Measurements from ENCODE around the gene TMEM129.
"Not testable (repeated sequence)": the region's sequence is repeated elsewhere in the genome, so short reads cannot be mapped to it uniquely, and the experiment has no call there.

Gene TMEM129

DNA sequence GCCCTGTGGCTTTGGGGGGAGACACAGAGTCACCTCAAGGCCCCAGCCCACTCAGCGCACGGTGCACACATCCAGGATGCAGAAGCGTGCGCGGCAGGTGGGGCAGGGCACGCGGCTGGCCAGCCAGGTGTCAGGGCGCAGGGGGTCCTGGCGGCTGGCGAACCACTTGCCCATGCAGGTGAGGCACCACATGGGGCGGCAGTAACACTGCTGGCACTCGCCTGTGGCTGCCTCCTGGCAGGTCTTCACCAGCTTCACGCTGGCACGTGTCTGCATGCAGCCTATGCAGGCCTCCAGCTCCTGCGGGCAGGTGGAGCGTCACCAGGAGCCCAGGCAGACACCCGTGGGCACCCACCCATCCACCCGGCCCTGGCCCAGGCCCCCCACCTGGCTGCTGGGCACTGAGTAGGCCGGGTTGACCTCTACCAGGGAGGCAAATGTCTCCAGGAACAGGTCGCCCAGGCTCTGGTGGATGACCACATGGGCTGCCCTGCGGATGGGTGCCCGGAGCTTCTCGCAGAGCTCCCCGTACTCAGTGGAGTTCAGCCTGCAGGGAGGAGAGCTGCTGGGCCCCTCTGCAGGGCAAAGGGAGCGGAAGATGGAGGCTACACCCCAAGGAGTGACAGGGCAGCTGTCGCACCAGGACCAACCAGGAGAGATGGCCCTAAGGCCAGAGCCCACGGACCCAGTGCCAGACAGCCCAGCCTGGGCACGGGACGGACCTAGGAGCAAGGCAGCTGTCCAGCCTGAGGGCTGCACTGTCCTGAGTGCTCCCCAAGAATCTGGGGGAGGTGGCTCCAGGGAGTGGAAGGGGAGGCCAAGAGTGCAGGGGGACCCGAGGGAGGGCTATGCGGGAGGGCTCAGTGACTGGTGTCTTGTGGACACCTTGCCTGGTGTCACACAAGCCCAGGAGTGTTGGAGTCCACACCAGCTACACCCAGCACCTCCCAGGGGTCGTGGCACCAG lies 3.7 kb downstream of the TMEM129 start:
- DNase-seq, result no peak

DNA sequence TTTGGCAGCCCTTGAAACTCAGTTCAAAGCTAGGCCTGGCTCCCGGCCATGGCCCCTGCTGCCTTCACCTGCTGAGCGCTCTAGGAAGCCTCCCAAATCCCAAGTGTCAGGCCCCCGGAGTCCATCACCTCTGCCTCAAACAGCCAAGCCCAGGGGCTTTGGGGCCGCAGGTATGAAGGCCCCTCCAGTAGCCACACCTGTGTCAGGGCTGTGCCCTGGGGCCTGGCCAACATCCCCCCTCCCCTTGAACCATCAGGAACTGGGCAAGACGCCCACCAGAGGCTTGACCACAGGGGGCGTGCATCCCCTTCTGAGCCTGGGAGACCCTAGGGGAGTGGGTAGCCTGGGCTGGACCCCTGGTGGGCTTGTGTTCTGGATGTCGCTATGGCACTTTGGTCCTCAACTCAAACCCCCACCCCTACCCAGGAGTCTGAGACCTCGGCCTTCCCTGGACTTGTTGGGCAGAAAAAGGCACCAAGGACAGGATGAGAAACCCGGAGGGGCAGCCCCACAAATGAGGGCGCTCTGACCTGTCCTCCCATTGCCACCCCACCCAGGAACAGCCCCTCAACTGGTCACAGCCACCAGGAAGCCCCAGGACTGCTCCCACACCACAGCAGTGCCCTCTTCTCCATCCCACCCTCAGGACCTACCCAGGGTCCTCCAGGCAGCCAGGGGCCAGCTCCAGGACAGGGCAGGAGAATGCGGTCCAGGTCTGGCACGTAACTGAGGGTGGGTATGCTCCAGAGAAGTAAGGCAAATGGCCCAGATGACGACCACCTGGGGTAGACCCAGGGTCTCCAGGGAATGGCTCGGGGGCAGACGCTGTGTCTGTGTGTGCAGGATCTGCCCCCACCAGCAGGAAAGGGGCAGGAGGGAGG lies 4.8 kb downstream of the TMEM129 start:
- DNase-seq, result no peak

DNA sequence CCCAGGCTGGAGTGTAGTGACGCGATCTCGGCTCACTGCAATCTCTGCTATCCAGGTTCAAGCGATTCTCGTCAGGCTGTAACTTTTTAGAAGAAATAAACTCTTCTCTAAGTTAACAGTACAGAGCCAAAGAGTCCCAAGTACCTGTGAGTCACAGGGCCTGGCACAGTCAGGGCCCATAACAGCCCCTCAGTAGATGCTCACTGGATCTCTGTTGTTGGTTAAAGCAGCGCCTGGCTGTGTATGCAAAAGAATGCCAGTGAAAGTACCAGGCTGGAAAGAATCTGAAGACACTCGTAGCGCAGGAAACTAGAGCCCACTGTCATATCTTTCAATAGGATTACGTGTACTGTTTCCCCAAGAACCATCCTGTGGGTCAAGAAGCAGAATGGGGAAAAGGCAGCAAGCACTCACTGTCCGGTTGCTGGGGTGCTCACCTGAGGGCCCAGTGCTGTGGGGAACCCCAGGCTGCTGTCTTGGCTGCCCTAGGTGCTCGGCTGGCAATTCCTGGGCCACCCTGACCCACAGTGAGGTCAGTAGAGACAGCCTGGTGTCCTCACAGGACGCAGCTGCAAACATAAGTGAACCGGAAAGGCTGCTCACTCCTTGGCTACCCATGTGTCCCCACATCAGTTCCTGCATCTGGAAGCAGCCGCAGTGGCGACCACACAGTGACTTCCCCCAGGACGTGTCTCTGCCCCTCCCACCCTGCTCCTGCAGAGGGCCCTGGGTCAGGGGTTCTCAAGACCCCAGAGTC lies 5.9 kb downstream of the TMEM129 start:
- no peak for DNase-seq

DNA sequence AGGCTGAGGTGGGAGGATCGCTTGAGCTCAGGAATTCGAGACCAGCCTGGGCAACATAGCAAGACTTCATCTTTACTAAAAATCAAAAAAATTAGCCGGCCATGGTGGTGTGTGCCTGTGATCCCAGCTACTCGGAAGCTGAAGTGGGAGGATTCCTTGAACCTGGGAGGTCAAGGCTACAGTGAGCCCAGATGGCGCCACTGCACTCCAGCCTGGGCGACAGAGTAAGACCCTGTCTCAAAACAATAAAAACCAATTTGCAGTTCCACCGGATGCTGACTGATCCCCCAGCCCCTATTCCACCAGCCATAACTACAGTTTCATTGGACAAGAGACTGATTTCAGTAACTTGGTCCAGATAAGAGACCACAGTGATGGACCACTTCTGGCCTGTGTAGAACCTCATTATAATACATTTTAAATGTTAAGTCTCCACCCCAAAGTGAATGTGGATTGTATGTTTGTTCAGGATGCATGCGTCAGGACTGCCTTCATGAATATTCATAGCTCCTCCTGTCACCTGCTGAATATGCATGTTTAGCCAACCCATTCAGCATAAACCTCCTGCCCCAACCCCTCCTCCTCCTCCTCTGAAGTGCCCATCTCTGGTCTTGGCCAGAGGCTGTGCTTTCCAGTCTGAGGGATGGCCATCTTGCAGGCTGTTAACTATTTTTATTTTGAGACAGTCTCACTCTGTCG lies 6.7 kb downstream of the TMEM129 start:
- no peak for DNase-seq

DNA sequence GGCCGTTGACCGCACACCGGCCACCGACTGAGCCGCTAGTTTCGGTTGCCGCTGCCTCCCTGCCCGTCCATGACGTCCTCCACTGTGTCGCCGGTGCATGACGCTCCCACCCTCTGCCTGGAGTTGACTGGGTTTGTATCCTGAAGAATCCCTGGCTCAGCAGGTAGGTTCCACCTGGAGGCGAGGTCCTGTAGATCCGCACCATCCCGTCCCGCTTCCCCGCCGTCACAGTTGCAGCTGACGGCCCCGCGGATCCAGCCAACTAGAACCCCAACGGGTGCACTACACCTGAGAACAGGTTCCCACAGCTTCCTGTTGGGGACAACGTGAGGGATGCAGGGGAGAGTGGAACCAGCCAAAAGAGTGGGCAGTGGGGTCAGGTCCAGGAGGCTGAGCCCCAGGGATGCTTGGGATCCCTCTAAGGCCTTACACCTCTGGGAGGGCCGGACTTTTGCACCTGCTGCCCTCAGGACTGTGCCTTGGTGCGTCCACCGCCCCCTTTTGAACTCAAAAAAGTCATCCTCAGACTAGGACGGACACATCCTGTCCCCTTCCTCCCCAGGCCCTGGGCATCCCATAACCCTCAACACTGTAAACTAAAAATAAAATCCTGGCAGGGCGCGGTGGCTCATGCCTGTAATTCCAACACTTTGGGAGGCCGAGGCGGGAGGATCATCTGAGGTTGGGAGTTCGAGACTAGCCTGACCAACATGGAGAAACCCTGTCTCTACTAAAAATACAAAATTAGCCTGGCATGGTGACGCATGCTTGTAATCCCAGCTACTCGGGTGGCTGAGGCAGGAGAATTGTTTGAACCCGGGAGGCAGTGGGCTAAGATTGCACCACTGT lies 7.9 kb downstream of the TMEM129 start:
- DNase-seq, result no peak

DNA sequence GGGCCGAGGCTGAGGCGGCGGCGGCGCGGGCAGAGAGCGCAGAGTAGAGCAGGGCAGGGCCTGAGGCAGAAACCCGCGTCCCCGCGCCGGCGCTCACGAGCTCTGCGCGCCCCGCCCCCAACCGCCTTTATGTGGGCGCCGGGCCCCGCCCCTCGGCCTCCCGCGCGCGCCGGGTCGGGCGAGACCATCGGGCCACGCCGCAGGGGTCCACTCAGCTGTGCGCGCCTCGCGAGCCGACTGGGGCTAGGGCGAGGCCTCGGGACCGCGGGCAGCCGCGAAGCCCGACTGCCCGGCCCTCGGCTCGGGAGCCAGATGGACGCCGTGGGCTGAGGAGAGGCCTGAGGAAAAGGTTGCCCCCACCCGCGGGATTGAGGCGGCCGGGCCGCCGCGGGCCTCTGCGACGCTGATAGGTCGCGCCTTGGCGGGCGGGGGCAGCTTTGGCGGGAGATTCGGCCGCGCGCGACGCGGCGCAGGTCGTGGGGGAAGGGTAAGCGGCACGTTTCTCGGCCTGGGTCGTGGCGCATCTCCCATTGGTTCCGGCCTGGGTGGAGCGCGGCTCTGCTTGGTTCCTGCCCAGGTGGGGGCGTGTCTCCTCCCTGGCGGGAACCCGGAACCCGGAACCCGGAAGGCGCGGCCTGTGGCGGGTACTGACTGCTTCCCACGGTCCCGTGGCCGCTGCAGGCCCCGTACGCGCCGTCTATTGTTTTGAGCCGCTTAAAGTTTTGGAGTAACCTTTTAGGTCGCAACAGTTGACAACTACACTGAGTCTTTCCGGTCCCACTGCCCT lies 8.7 kb downstream of the TMEM129 start, which contains the start of gene SLBP:
Gene SLBP, minus strand, starts transcription at position 104 of the 787 bp plus-strand sequence. CDS start 131 bp downstream, outside the sequence.
- DNase-seq, result peak; percentile 87

DNA sequence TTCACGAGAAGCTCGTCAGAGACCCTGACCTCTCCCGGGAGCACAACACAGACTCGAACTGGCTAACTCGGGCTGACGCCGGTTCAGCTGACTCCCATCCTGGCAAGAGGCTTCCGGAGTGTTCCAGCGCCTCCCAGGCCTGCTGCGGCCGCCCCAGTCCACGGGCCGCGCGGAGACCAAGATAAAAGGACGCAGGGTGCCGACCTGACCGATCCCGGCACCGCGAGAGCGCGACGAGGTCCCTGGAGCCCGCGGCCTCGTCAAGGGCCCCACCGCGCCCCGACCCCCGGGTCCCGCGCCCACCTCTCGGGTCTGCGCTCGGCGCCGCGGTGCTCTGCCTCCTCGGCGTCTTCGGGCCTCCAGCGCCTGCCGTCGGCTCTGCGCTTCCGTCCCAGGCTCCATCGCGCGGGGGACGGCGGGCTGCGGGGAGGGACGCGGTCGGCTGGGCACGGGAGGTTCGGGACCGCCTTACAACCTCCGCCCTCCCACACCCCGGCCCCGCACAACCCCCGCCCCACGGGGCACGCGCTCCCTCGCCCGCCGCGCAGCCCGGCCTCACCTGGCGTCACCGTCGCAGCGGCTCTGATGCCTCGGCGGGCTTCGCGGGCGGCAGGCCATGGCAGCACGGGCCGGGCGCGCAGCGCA lies 9.4 kb downstream of the TMEM129 start:
- no peak for DNase-seq

DNA sequence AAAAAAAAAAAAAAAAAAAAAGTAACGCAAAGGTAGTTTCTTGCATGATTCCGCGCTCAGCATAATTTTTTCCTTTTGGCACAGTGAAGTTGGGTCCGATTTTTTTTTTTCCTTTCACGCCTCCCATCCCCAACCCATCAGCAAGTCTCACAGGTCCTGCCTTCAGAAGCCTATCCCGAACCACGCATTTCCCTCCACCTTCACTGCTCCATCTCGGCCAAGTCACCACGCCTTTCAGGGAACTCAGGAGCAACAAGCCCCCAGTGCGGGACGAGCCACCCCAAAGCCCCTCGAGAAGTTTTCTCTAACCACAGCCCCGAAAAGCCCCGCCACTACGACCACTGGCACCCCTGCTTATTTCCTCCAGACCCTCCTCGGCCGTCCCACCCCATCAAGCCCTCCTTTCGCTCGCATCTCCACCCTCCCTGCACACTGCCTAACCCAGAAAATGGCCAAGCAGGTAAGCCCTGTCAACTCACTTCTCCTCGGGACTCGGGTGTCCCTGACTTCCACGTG lies 10.0 kb downstream of the TMEM129 start:
- no peak for DNase-seq

DNA sequence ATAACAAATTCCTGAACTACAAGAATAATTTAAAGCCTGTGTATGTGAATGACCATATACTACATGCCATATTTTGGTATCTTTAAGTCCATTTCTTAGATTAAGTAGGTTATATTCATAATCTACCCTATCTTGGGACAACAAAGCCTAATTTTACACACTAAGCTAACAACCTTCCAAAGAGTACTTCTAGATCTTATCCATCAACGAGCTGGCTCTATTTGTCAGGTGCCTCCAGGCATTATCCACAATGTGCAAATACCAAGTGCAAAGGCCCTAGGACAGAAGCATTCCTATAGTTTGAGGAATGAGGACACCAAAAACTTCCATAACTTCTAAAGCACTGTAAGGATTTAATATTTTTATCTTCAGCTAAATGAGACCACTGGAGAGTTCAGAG lies 12.5 kb downstream of the TMEM129 start:
- no peak for DNase-seq

DNA sequence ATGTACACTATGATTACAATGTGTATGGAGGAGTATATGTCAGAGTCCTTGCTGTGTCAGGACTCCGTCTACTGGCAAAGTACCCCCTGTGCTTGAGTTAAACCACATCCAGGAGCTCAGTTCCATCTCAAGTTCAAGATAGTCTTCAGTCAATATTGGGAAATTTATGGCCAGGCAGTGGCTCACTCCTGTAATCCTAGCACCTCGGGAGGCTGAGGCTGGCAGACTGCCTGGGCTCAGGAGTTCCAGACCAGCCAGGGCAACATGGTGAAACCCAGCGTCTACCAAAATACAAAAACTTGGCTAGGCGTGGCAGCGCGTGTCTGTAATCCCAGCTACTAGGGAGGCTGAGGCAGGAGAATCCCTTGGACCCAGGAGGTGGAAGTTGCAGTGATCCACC lies 14.8 kb downstream of the TMEM129 start:
- no peak for DNase-seq

DNA sequence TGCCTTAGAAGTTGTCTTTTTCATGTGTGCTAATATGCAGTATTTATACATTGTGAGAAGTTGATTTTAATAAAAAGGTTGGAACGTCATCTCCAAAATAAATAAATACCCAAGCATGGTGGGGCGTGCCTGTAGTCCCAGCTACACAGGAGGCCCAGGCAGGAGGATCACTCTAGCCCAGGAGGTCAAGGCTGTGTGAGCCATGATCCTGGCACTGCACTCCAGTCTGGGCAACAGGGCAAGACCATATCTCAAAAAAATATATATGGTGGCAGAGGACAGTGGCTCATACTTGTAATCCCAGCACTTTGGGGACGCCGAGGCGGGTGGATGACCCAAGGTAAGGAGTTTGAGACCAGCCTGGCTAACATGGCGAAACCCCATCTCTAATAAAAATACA lies 15.4 kb downstream of the TMEM129 start:
- DNase-seq, result no peak

DNA sequence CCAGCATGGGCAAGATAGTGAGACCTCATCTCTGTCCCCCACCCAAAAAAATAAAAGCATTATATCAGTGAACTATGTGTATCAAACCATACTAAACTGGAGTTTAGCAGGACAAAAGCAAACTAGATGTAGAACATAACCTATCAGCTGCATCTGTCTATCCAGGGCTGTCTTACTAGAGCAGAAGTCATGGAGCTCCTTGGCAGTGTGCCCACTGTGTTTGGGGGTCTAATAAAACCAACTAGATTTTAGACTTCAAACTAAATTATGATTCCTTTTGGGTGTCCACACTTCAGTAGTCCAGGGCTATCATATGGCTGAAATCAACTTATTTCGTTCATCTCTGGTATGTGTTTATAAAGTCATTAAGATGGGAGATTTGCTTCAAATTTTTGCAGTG lies 17.3 kb downstream of the TMEM129 start:
- DNase-seq, result no peak

DNA sequence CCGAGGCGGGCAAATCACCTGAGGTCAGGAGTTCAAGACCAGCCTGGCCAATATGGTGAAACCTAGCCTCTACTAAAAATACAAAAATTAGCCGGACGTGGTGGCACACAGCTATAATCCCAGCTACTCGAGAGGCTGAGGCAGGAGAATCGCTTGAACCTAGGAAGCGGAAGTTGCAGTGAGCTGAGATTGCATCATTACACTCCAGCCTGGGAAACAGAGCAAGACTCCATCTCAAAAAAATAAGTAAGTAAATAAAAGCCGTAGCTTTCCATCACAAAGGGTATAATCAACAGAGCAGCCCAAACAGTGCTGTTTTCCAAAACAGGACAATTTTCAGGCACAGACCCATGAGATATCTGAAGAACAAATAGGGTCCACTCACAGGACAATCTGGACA lies 19.5 kb downstream of the TMEM129 start:
- not testable (repeated sequence) for DNase-seq

DNA sequence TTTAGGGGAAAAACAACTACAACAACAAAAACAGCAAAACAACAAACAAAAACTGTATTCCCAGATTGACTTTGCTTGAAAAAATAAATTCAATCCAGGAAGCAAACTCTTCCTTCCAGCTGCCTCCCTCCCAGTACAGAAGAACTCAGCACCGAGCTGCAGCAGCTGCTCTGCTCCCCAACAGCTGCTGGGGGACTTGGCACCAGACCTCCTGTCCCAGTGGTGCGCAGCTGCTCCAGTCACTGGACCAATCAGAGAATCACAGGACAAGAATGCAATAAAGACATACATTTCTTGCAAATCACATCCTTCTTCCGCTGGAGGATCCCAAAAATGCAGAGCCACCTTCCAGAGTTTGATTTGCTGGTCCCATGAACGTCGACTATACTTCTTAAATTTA lies 25.2 kb downstream of the TMEM129 start:
- DNase-seq, result no peak

DNA sequence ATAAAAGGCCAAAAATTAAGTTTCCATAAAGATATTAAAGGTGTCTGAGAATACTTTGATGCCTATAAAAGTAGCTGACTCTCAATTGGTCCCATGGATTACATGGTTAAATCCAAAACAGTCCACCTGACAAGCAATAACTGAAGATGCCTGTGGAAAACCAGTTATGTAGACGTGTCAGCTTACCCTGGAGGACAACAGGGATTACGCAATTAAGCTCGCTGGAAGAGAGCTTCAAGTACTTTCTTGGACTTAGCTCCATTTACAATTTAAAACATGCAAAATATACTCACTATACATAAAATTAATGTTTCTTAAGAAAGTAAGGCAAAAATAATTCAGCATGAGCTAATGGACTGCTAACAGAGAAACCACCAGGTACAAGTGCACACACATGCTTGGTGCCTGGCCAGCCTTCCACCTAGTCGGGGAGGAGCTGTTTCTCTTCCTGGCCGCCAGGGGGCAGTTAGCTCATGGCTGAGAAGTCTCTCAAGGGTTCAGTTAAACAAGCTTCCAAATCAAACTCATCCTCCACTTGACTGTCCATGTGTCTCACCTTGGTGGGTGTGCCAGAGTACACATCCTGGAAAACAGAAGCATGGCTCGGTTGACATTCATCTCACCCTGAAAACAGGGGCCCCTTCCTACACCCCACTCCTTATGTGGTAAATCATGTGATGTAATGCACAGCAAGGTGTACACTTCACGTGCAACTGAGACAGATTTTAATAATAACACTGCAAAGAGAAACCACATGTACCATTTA lies 27.8 kb downstream of the TMEM129 start:
- no peak for DNase-seq

DNA sequence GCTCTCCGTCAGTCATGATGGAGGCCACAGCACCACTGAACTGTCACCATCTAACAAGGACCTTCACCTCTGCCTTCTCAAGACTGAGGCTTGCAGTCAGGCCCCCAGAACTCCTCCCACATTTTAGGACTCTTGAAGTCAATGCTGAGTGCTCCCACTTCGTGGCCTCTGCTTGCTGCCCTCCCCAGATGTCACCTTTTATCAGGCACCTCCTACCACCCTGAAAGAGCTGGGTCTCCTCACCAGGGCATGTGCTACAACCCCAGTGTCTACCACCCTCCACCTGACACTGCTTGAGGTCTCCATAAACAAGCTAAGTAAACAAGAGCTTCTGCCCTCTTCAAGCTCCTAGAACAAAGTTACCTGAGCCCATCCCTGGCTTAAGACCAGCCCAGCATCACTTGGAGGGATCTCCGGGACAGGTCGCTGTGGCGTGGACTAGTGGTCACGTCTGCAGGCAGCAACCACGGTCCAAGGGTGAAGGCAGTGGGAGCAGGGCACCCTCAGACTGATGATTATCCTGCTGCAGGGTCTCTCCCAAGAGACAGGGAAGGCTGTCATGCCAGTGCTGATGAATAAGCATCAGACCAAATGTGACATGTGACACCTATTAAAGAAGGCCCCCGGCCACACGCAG lies 29.3 kb downstream of the TMEM129 start:
- no peak for DNase-seq

DNA sequence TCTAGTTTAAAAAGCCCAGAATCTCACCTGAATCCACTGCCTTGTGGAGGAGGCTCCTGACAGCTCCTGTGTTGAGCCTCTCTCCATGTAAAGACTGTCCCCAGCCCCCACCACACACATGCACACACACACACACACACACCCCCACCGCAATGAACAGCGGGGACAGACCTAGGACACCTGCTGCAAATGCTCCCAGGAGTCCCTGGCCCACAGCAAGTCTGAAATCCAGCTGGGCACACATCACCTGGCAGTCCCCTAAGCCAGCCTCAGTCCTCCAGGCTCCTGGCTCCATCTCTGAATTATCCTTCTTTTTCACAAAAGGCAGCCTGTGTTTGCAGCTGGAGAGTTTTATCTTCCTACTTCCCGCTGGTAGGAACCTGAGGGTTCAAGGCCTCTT lies 30.4 kb downstream of the TMEM129 start:
- DNase-seq, result no peak

DNA sequence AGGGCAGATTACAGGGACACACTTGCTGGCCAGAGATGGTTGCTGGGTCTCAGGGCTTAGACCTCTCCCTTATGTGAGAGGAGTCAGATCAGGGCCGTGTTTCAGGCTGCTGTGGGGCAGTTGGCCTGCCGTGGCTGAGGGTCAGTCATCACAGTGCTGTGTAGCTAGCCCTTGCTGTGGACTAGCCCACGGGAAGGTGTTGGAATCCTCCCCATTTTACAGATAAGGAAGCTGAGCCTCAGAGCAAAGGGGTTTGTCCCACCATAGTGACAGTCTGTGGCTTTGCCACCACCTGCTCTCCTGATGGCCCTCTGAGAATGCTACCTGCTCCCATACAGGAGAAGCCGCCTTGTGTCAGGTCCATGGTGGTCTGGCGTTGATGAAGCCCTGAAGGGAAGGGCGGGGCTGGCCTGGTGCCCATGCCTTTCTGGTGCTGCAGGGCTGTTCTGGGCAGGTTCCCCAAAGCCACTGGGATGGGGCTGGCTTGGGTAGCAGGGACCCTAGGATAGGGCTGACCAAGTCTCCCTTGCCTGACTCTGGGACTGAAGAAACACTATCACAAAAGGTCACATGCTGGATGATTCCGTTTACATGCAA lies 34.6 kb downstream of the TMEM129 start:
- DNase-seq, result no peak
